Measurements from ENCODE around the gene MTRF1L. TPM values are rescaled to one million over a fixed set of nuclear protein-coding genes. Genes with fewer than 3 reads are reported as not detected.

Gene MTRF1L
- total and polyA plus RNA-seq, 2 of the 13 experiments (the other 11 are each of a cell fraction or from before 2014, with no cell fraction given): 17.6 to 28.7 TPM

GRCh38 chr6:153001767-153002612 is 519 bp downstream of the MTRF1L start (continued):
- TF ChIP-seq ZNF44 (CRISPR knock-in tag; IDR thresholded peaks at IDR 0.05): peak; percentile 93
- TF ChIP-seq IKZF4 (CRISPR knock-in tag; IDR thresholded peaks at IDR 0.05; ENCODE audit: borderline replicate concordance, low read depth, not compliant biosample characterization): peak; percentile 77
- no peak for TF ChIP-seq ZNF367 (CRISPR knock-in tag; IDR thresholded peaks at IDR 0.05; ENCODE audit: borderline replicate concordance)
- no peak for TF ChIP-seq JUNB (CRISPR knock-in tag; IDR thresholded peaks at IDR 0.05; ENCODE audit: borderline replicate concordance)
- TF ChIP-seq KDM5A (IDR thresholded peaks at IDR 0.05; ENCODE audit: borderline replicate concordance, low read length): peak; percentile 85
- TF ChIP-seq SMAD9 (CRISPR knock-in tag; IDR thresholded peaks at IDR 0.05): no peak
- 0 out of 2 replicates have a peak, but pooled peaks have one; percentile 25 for TF ChIP-seq NAIF1 (CRISPR knock-in tag; IDR thresholded peaks at IDR 0.05; ENCODE audit: borderline replicate concordance)
- TF ChIP-seq SRSF1 (optimal IDR thresholded peaks at IDR 0.05; ENCODE audit: low read depth, low read length): peak; percentile 20
- no peak for TF ChIP-seq PAXIP1 (CRISPR knock-in tag; conservative IDR thresholded peaks at IDR 0.05)
- TF ChIP-seq ZBTB42 (CRISPR knock-in tag; IDR thresholded peaks at IDR 0.05): peak; percentile 82; the same call in 1 of the 2 replicates
- TF ChIP-seq FIP1L1 (IDR thresholded peaks at IDR 0.05; ENCODE audit: borderline replicate concordance, insufficient read depth, low read depth, low read length): 0 out of 2 replicates have a peak, but pooled peaks have one; percentile 24
- TF ChIP-seq MED1 (CRISPR knock-in tag; IDR thresholded peaks at IDR 0.05): no peak
- no peak for TF ChIP-seq YEATS4 (CRISPR knock-in tag; IDR thresholded peaks at IDR 0.05; ENCODE audit: borderline replicate concordance)
- TF ChIP-seq IRF9 (CRISPR knock-in tag; IDR thresholded peaks at IDR 0.05; ENCODE audit: borderline replicate concordance): no peak
- TF ChIP-seq RFXANK (CRISPR knock-in tag; IDR thresholded peaks at IDR 0.05): no peak
- TF ChIP-seq ELF1 (CRISPR knock-in tag; IDR thresholded peaks at IDR 0.05): 0 out of 2 replicates have a peak, but pooled peaks have one; percentile 13
- peak; percentile 3; the same call in 1 of the 2 replicates for TF ChIP-seq ZBED4 (CRISPR knock-in tag; IDR thresholded peaks at IDR 0.05; ENCODE audit: borderline replicate concordance)
- TF ChIP-seq GLI4 (CRISPR knock-in tag; IDR thresholded peaks at IDR 0.05; ENCODE audit: borderline replicate concordance): 0 out of 2 replicates have a peak, but pooled peaks have one; percentile 67
- TF ChIP-seq ATF7 (IDR thresholded peaks at IDR 0.05): peak; percentile 92
- no peak for TF ChIP-seq ATF7 (CRISPR knock-in tag; IDR thresholded peaks at IDR 0.05)
- TF ChIP-seq TBX2 (CRISPR knock-in tag; IDR thresholded peaks at IDR 0.05; ENCODE audit: borderline replicate concordance): no peak

Data from HepG2 (cell line).